ENCODE measurements around the gene XIRP2.

Gene XIRP2

DNA sequence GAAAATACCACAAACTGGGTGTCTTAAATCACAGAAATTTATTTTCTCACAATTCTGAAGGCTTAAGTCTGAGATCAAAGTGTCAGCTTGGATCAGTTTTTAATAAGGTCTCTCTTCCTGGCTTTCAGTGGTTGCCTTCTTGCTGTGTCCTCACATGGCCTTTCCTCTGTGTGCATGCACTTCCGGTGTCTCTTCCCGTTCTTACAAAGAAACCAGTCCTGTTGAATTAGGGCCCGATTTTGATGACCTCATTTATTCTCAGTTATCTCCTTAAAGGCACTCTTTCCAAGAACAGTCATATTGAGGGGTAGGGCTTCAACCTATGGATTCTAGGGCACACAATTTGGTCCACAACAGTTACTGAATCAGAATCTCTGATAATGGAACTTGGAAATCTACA, 5.4 kb upstream of the XIRP2 start:
- no peak overlapping the region for H2AFZ ChIP-seq (ENCODE audit: low read depth)
- H3K4me2 ChIP-seq, result no peak overlapping the region
- TF ChIP-seq, protein P1, sequence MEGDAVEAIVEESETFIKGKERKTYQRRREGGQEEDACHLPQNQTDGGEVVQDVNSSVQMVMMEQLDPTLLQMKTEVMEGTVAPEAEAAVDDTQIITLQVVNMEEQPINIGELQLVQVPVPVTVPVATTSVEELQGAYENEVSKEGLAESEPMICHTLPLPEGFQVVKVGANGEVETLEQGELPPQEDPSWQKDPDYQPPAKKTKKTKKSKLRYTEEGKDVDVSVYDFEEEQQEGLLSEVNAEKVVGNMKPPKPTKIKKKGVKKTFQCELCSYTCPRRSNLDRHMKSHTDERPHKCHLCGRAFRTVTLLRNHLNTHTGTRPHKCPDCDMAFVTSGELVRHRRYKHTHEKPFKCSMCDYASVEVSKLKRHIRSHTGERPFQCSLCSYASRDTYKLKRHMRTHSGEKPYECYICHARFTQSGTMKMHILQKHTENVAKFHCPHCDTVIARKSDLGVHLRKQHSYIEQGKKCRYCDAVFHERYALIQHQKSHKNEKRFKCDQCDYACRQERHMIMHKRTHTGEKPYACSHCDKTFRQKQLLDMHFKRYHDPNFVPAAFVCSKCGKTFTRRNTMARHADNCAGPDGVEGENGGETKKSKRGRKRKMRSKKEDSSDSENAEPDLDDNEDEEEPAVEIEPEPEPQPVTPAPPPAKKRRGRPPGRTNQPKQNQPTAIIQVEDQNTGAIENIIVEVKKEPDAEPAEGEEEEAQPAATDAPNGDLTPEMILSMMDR (conservative IDR thresholded peaks at IDR 0.05; ENCODE audit: low read depth, low read length), result no peak
- no peak overlapping the region for H3K9ac ChIP-seq
- no peaks in the 10 kb centered on the region for H3K79me2 ChIP-seq (ENCODE audit: insufficient read depth, low read depth)
- no peak overlapping the region for H3K27ac ChIP-seq
- no peaks in the 10 kb centered on the region for H4K20me1 ChIP-seq (ENCODE audit: insufficient read depth)
- H3K36me3 ChIP-seq (ENCODE audit: insufficient read depth), result no peaks in the 10 kb centered on the region
- H3K4me1 ChIP-seq (ENCODE audit: low read depth, poor library complexity, severe bottlenecking), result no peaks in the 10 kb centered on the region
- no peak overlapping the region for H3K4me3 ChIP-seq (IDR thresholded peaks at IDR 0.05; ENCODE audit: insufficient read depth, low read depth, low read length)
- H3K27me3 ChIP-seq (ENCODE audit: insufficient read depth, low read depth), result no peaks in the 10 kb centered on the region

DNA sequence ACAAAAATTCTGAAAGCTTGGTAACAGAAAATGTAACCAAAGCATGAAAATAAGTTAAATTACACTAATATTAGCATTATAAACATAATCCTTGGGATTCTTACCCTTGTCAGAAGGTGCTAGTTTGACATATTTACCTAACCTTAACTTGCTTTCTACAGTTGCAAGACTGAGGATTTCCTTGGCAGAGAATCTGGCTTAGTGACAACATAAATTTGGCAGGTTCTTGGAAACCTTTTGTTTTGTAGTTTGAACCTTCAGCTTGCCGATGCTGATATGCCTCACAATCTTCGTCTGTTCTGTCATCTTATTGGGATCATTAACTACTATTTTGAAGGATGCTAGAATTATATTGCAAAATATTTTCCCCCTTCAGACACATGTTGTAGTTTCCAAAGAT, 3.4 kb downstream of the XIRP2 start:
- no peak overlapping the region for H3K27ac ChIP-seq
- no peaks in the 10 kb centered on the region for H4K20me1 ChIP-seq (ENCODE audit: insufficient read depth)
- no peak overlapping the region for H3K4me3 ChIP-seq (IDR thresholded peaks at IDR 0.05; ENCODE audit: insufficient read depth, low read depth, low read length)
- H3K27me3 ChIP-seq (ENCODE audit: insufficient read depth, low read depth), result no peaks in the 10 kb centered on the region
- TF ChIP-seq, protein P1 (conservative IDR thresholded peaks at IDR 0.05; ENCODE audit: low read depth, low read length), result no peak
- H3K9ac ChIP-seq, result no peak overlapping the region
- no peak overlapping the region for H3K4me2 ChIP-seq
- H3K4me1 ChIP-seq (ENCODE audit: low read depth, poor library complexity, severe bottlenecking), result no peaks in the 10 kb centered on the region
- no peak overlapping the region for H2AFZ ChIP-seq (ENCODE audit: low read depth)
- no peaks in the 10 kb centered on the region for H3K36me3 ChIP-seq (ENCODE audit: insufficient read depth)
- no peaks in the 10 kb centered on the region for H3K79me2 ChIP-seq (ENCODE audit: insufficient read depth, low read depth)

DNA sequence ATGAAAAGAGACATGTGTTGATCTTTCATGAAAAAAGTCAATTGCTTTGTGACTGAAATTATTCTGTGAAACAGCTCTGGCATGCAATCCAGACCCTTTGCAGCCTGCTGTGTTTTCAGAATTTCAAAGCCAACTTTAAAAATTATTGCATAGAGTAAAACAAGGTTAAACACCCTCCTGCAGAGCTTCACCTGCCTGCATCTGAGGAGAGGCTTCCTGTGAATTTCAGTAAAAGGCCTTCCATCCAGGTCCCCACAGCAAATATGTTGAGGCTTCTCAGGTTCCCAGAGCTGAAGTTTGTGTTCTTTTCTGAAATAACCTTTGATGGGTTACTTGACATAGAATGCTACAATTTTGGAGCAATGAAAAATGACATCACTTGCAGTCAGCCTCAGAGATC, 4.1 kb downstream of the XIRP2 start:
- no peaks in the 10 kb centered on the region for H3K36me3 ChIP-seq (ENCODE audit: insufficient read depth)
- no peak overlapping the region for H3K27ac ChIP-seq
- H3K4me2 ChIP-seq, result no peak overlapping the region
- no peaks in the 10 kb centered on the region for H3K27me3 ChIP-seq (ENCODE audit: insufficient read depth, low read depth)
- H3K9ac ChIP-seq, result no peak overlapping the region
- H3K4me3 ChIP-seq (IDR thresholded peaks at IDR 0.05; ENCODE audit: insufficient read depth, low read depth, low read length), result no peak overlapping the region
- no peak overlapping the region for H2AFZ ChIP-seq (ENCODE audit: low read depth)
- no peaks in the 10 kb centered on the region for H3K4me1 ChIP-seq (ENCODE audit: low read depth, poor library complexity, severe bottlenecking)
- no peaks in the 10 kb centered on the region for H4K20me1 ChIP-seq (ENCODE audit: insufficient read depth)
- no peaks in the 10 kb centered on the region for H3K79me2 ChIP-seq (ENCODE audit: insufficient read depth, low read depth)
- TF ChIP-seq, protein P1 (conservative IDR thresholded peaks at IDR 0.05; ENCODE audit: low read depth, low read length), result no peak

DNA sequence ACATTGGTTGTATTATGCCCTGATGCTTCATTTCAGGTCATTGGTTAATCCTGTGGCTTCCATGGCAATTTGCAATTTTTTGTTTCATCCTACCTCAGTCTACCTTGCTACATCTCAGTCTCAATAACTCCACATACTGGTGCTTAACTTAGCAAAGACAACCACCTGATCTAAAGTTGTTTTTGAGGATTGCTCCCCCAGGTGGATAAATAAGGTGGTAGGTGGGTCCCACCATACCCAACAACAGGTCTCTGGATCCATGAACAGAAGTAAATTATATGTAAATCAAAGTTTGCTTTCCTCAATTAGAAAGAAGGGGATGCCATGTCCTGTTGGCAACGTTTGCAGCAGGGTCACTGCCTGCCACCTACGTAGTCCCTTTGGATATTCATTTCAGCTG, 7.0 kb downstream of the XIRP2 start:
- Histone ChIP-seq H3K4me1 (ENCODE audit: low read depth, poor library complexity, severe bottlenecking) (no peaks in the 10 kb centered on the region), H2AFZ (ENCODE audit: low read depth) (no peak overlapping the region), H3K27me3 (ENCODE audit: insufficient read depth, low read depth) (no peaks in the 10 kb centered on the region), H3K9ac (no peak overlapping the region), H3K4me3 (IDR thresholded peaks at IDR 0.05; ENCODE audit: insufficient read depth, low read depth, low read length) (no peak overlapping the region), H3K27ac (no peak overlapping the region), H3K36me3 (ENCODE audit: insufficient read depth) (no peaks in the 10 kb centered on the region), H3K79me2 (ENCODE audit: insufficient read depth, low read depth) (no peaks in the 10 kb centered on the region), H4K20me1 (ENCODE audit: insufficient read depth) (no peaks in the 10 kb centered on the region), H3K4me2 (no peak overlapping the region)
- TF ChIP-seq, protein P1 (conservative IDR thresholded peaks at IDR 0.05; ENCODE audit: low read depth, low read length), result no peak

DNA sequence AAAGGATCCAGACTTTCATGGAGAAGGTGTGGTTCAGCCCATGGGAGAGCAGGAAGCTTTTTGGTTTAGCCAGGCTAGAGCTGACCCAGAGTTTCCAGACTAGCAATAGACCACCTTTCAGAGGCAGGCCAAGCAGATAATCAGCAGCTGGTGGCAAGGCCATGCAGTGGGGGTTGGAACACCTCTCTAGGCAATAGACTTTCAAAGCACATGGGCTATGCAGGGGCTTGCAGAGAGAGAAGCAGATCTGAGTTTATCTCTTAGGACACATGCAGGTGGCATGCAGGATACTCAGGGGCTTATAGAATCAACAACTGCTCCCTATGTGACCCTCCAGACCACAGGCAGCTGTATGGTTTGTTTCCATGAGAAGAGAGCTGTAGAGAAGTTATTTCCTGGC, 9.4 kb downstream of the XIRP2 start:
- Histone ChIP-seq H3K27me3 (ENCODE audit: insufficient read depth, low read depth) (no peaks in the 10 kb centered on the region), H4K20me1 (ENCODE audit: insufficient read depth) (no peaks in the 10 kb centered on the region), H3K27ac (no peak overlapping the region), H2AFZ (ENCODE audit: low read depth) (no peak overlapping the region), H3K9ac (no peak overlapping the region), H3K79me2 (ENCODE audit: insufficient read depth, low read depth) (no peaks in the 10 kb centered on the region), H3K4me2 (no peak overlapping the region), H3K4me3 (IDR thresholded peaks at IDR 0.05; ENCODE audit: insufficient read depth, low read depth, low read length) (no peak overlapping the region), H3K4me1 (ENCODE audit: low read depth, poor library complexity, severe bottlenecking) (no peaks in the 10 kb centered on the region), H3K36me3 (ENCODE audit: insufficient read depth) (no peaks in the 10 kb centered on the region)
- TF ChIP-seq, protein P1 (conservative IDR thresholded peaks at IDR 0.05; ENCODE audit: low read depth, low read length), result no peak
